ENCODE measurements around the gene CRIP3. TPM values are rescaled to one million over a fixed set of nuclear protein-coding genes. Genes with fewer than 3 reads are reported as not detected.

The CRIP3 gene
- total and polyA plus RNA-seq, 4 donors, result 1.1 to 9.5 (median 2.4) TPM

GRCh38 chr6:43258180-43258579, 50.4 kb downstream of the CRIP3 start (continued):
- TF ChIP-seq NR2F2 (IDR thresholded peaks at IDR 0.05) (no peak), RAD21 (IDR thresholded peaks at IDR 0.05) (no peak), HNF4G (IDR thresholded peaks at IDR 0.05) (no peak)

DNA sequence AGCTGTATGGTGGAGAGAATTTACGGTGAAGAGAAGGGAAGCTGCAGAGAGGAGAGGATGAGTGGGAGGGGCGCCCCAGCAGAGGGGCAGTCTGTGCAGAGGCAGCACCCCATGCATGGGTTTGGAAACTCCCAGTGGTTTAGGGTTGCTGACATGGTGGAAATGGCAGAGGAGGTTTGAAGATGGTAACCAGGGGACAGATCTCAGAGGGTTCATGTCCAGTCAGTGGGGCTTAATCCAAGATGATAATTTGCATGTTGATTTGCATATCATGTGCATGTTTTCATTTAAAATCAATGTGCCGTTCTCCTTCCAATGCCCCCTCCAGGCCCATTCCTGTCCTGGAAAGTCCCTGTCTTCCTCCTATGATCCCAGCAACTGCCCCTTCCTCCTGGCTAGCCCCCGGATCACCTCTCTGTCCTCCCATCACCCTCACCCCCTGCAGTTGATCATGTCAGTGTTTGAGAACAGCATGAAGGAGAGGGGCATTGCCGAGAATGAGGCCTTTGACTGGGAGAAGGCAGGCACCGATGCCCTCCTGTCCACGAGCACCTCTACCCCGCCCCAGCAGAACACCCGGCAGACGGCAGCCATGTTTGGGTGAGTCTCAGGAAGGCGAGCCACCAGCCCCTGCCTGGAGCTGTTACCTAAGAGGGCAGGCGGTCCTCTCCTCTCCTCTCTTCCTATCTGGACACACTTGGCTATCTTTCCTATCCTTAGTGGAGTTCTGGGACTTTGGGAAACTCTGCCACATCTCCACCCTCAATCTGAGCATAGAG, 51.1 kb downstream of the CRIP3 start:
- no peak for TF ChIP-seq EGR1 (IDR thresholded peaks at IDR 0.05; ENCODE audit: low read depth in 2 of 2)
- H3K4me3 ChIP-seq (ENCODE audit: low read depth in 1 of 3, low read length in 3 of 3), result no peak overlapping the region
- H3K27ac ChIP-seq (ENCODE audit: low read depth in 1 of 2, low read length in 2 of 2), result no peak overlapping the region
- H3K4me1 ChIP-seq (ENCODE audit: control insufficient read depth in 4 of 4, insufficient read depth in 4 of 4, low read length in 3 of 4), result no peaks in the 10 kb centered on the region
- no peak overlapping the region for H3K9ac ChIP-seq (ENCODE audit: low read depth in 1 of 2, low read length in 2 of 2)
- H3K27me3 ChIP-seq (ENCODE audit: control insufficient read depth in 4 of 4, insufficient read depth in 4 of 4, low read length in 3 of 4), result no peaks in the 10 kb centered on the region
- no peaks in the 10 kb centered on the region for H3K36me3 ChIP-seq (ENCODE audit: control insufficient read depth in 4 of 4, insufficient read depth in 3 of 4, low read depth in 1 of 4, low read length in 3 of 4)
- DNase-seq (ENCODE audit: low spot score), result no peak
- 90% methylated on average over 12 of the region's 12 CpGs for WGBS
- no peaks in the 10 kb centered on the region for H3K9me3 ChIP-seq (ENCODE audit: control insufficient read depth in 4 of 4, low read length in 3 of 4)

- Histone ChIP-seq H3K36me3 (ENCODE audit: control insufficient read depth in 4 of 4, insufficient read depth in 3 of 4, low read depth in 1 of 4, low read length in 3 of 4) (no peaks in the 10 kb centered on the region), H3K9ac (ENCODE audit: low read depth in 1 of 2, low read length in 2 of 2) (no peak overlapping the region), H3K27ac (ENCODE audit: low read depth in 1 of 2, low read length in 2 of 2) (no peak overlapping the region), H3K4me1 (ENCODE audit: control insufficient read depth in 4 of 4, insufficient read depth in 4 of 4, low read length in 3 of 4) (no peaks in the 10 kb centered on the region), H3K4me3 (ENCODE audit: low read depth in 1 of 3, low read length in 3 of 3) (no peak overlapping the region), H3K9me3 (ENCODE audit: control insufficient read depth in 4 of 4, low read length in 3 of 4) (no peaks in the 10 kb centered on the region), H3K27me3 (ENCODE audit: control insufficient read depth in 4 of 4, insufficient read depth in 4 of 4, low read length in 3 of 4) (no peaks in the 10 kb centered on the region)
- no peak for DNase-seq (ENCODE audit: low spot score)
- 90% methylated on average over 9 of the region's 9 CpGs for WGBS
- no peak for TF ChIP-seq TAF1 (conservative IDR thresholded peaks at IDR 0.05)
- TF ChIP-seq ZBTB33 (IDR thresholded peaks at IDR 0.05), result no peak
- TF ChIP-seq FOXA1 (IDR thresholded peaks at IDR 0.05), result no peak
- no peak for TF ChIP-seq ATF3 (IDR thresholded peaks at IDR 0.05)
- TF ChIP-seq CTCF (IDR thresholded peaks at IDR 0.05; ENCODE audit: low read depth, low read length, missing input control), result no peak
- no peak for TF ChIP-seq GABPA (IDR thresholded peaks at IDR 0.05 in 1 of 2, conservative IDR thresholded peaks at IDR 0.05 in 1 of 2)
- TF ChIP-seq, protein P1, sequence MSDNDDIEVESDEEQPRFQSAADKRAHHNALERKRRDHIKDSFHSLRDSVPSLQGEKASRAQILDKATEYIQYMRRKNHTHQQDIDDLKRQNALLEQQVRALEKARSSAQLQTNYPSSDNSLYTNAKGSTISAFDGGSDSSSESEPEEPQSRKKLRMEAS (IDR thresholded peaks at IDR 0.05), result no peak
- no peak for TF ChIP-seq NR2F2 (IDR thresholded peaks at IDR 0.05)
- no peak for TF ChIP-seq RAD21 (IDR thresholded peaks at IDR 0.05)
- TF ChIP-seq HNF4A (conservative IDR thresholded peaks at IDR 0.05), result no peak
These were observed 51.8 kb downstream of the CRIP3 start for GRCh38 chr6:43256670-43257366.

Small RNA genes within 50 kb of the gene (small RNA-seq; reads per million reads assigned to genes)
- not detected for gene RPL12P47

Other genes starting within 250 kb of the CRIP3 start
- gene MRPL2, start 249.4 kb downstream of the CRIP3 start, total RNA-seq, result 10 to 100 TPM; 19.6 to 23.8 TPM
- gene MRPL2, start 249.4 kb downstream of the CRIP3 start, polyA plus RNA-seq, result 10 to 100 TPM; 65.6 to 73.9 TPM
- 10 to 100 TPM; 33.2 to 97.0 TPM for gene KLC4, start 249.2 kb downstream of the CRIP3 start, total RNA-seq
- 10 to 100 TPM; 44.4 to 47.4 TPM for gene KLC4, start 249.2 kb downstream of the CRIP3 start, polyA plus RNA-seq
- gene PTK7, start 232.5 kb downstream of the CRIP3 start, total RNA-seq, result 10 to 100 TPM in 1 of 2 donors, 1 to 10 TPM in 1; 1.8 to 10.5 TPM
- gene PTK7, start 232.5 kb downstream of the CRIP3 start, polyA plus RNA-seq, result under 1 TPM; 0.67 to 0.76 TPM
- gene SRF, start 137.6 kb downstream of the CRIP3 start, total RNA-seq, result 10 to 100 TPM in 1 of 2 donors, 1 to 10 TPM in 1; 7.1 to 11.7 TPM
- gene SRF, start 137.6 kb downstream of the CRIP3 start, polyA plus RNA-seq, result 1 to 10 TPM; 2.0 to 7.1 TPM
- gene CUL9, start 126.6 kb downstream of the CRIP3 start, total RNA-seq, result 10 to 100 TPM in 1 of 2 donors, 1 to 10 TPM in 1; 7.5 to 21.8 TPM
- gene CUL9, start 126.6 kb downstream of the CRIP3 start, polyA plus RNA-seq, result 1 to 10 TPM; 6.5 to 7.5 TPM
- gene DNPH1, start 79.3 kb downstream of the CRIP3 start, total RNA-seq, result 10 to 100 TPM; 53.2 to 59.8 TPM
- 100 to 1,000 TPM; 147 to 195 TPM for gene DNPH1, start 79.3 kb downstream of the CRIP3 start, polyA plus RNA-seq
- 1 to 10 TPM in 1 of 2 donors, under 1 TPM in 1; 0.14 to 1.2 TPM for gene TTBK1, start 65.3 kb downstream of the CRIP3 start, total RNA-seq
- gene TTBK1, start 65.3 kb downstream of the CRIP3 start, polyA plus RNA-seq, result under 1 TPM; 0.18 to 0.70 TPM
- gene SLC22A7, start 10.6 kb downstream of the CRIP3 start, total RNA-seq, result 100 to 1,000 TPM; 143 to 495 TPM
- gene SLC22A7, start 10.6 kb downstream of the CRIP3 start, polyA plus RNA-seq, result 100 to 1,000 TPM; 172 to 284 TPM
- 1 to 10 TPM; 4.4 to 9.1 TPM for gene ZNF318, start 60.8 kb upstream of the CRIP3 start, total RNA-seq
- gene ZNF318, start 60.8 kb upstream of the CRIP3 start, polyA plus RNA-seq, result 1 to 10 TPM; 3.6 to 4.0 TPM
- 10 to 100 TPM in 1 of 2 donors, 1 to 10 TPM in 1; 5.3 to 10.6 TPM for gene ABCC10, start 118.7 kb upstream of the CRIP3 start, total RNA-seq
- gene ABCC10, start 118.7 kb upstream of the CRIP3 start, polyA plus RNA-seq, result 1 to 10 TPM; 3.9 to 4.9 TPM
- 1 to 10 TPM in 1 of 2 donors, not detected in 1; 1.0 TPM for gene DLK2, start 146.7 kb upstream of the CRIP3 start, total RNA-seq
- under 1 TPM; 0.08 TPM for gene DLK2, start 146.7 kb upstream of the CRIP3 start, polyA plus RNA-seq
- 10 to 100 TPM in 1 of 2 donors, 1 to 10 TPM in 1; 6.9 to 10.3 TPM for gene TJAP1, start 168.7 kb upstream of the CRIP3 start, total RNA-seq
- gene TJAP1, start 168.7 kb upstream of the CRIP3 start, polyA plus RNA-seq, result 1 to 10 TPM; 6.9 to 8.8 TPM
- under 1 TPM in 1 of 2 donors, not detected in 1; 0.08 TPM for gene LRRC73, start 201.5 kb upstream of the CRIP3 start, total RNA-seq
- gene LRRC73, start 201.5 kb upstream of the CRIP3 start, polyA plus RNA-seq, result under 1 TPM; 0.10 to 0.99 TPM
- 10 to 100 TPM; 43.8 to 56.3 TPM for gene YIPF3, start 208.1 kb upstream of the CRIP3 start, total RNA-seq
- 10 to 100 TPM; 67.0 to 91.9 TPM for gene YIPF3, start 208.1 kb upstream of the CRIP3 start, polyA plus RNA-seq
- gene POLR1C, start 208.3 kb upstream of the CRIP3 start, total RNA-seq, result 10 to 100 TPM; 10.8 to 18.2 TPM
- gene POLR1C, start 208.3 kb upstream of the CRIP3 start, polyA plus RNA-seq, result 10 to 100 TPM; 19.8 to 24.3 TPM